Colonic mucosa (tissue), 4 donors: Measurements from ENCODE around the gene KCTD5. TPM values are rescaled to one million over a fixed set of nuclear protein-coding genes. Genes with fewer than 3 reads are reported as not detected.

Source experiments
- DNase-seq: peaks from one replicate; pipeline ENCODE4 v3.0.0-alpha.2; 2020
- H3K27ac ChIP-seq: fragments of 200-600 bp; one replicate; pipeline ENCODE4 v1.8.0; 2021
- H3K27me3 ChIP-seq: fragments of 200-600 bp; one replicate; pipeline ENCODE4 v1.8.0; 2021
- H3K36me3 ChIP-seq: fragments of 200-600 bp; one replicate; pipeline ENCODE4 v1.8.0; 2021
- H3K4me1 ChIP-seq: fragments of 200-600 bp; one replicate; pipeline ENCODE4 v1.8.0; 2021; ENCODE audit warnings: mild to moderate bottlenecking
- H3K4me3 ChIP-seq: fragments of 200-600 bp; one replicate; pipeline ENCODE4 v1.8.0; 2021
- H3K9ac ChIP-seq, 2 donors: one replicate each; pipeline ENCODE4 v1.7.0; 2013; ENCODE audit warnings: control low read depth in 2 of 2, low read depth in 2 of 2, low read length in 2 of 2
- H3K9me3 ChIP-seq: fragments of 200-600 bp; one replicate; pipeline ENCODE4 v1.8.0; 2021
- intact Hi-C: fragments of 100-400 bp; cut with DNase I; formaldehyde crosslinking; loops from one replicate; pipeline ENCODE4 v1.14.1; 2022
- total RNA-seq, 2 donors: library from RNA; stranded (reverse); fragmentation: NEBNext Ultra II Directional in 1 of 2; extraction: Animal tissue kit (Norgen Biotek cat#: 25700) in 1 of 2; gene quantifications; one replicate each; pipeline ENCODE4 v1.2.1, GENCODE V29; 2021
- TF ChIP-seq, protein P1 (sequence below): fragments of 200-600 bp; IDR thresholded peaks from one replicate; pipeline ENCODE4 v1.8.0; 2022; ENCODE audit warnings: antibody characterized with exemption, mild to moderate bottlenecking
- donor health status: healthy.
- donor health status: DM: no; HTN: no; CAD: no.
- donor health status: DM: no; HTN: no; CAD: no.

KCTD5 gene
- total RNA-seq, 2 donors from 2014 or later: 45.2 to 88.3 TPM

DNA sequence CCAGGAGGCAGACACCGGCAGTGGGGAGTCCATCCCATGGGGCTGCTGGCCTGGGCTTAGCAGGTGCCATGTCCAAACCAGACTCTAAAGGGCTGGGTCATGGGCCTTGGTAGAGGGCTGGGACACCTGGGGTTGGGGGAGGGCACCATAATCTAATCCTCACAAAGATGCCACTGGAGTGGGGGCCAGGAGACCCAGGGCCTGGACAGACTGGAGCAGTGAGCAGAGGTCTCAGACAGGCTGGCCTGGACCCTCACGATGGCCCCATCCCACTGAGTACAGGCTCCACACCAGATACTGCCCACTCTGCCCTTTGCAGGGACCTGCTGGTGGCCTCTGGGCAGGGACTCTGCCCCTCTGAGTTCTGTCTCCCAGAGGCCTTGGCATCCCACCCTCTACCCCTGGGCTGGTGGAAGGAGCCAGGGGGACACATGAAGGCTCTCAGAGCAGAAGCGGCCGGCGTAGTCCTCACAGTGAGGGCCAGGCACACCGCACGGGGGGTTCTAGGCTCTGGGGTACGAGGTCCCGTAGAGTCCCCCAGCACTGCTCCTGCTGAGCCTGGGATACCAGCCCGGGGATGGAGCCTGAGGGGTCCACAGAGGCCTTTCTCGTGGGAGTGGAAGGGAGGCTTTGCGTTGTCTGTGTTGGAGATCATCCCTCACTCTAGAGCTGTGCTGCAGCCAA lies 60.1 kb downstream of the KCTD5 start:
- intact Hi-C loops: no loop called here
- no peak for DNase-seq
- H3K36me3 ChIP-seq: no peaks in the 10 kb centered on the region
- no peaks in the 10 kb centered on the region for H3K27me3 ChIP-seq
- no peaks in the 10 kb centered on the region for H3K4me1 ChIP-seq
- TF ChIP-seq, protein P1, sequence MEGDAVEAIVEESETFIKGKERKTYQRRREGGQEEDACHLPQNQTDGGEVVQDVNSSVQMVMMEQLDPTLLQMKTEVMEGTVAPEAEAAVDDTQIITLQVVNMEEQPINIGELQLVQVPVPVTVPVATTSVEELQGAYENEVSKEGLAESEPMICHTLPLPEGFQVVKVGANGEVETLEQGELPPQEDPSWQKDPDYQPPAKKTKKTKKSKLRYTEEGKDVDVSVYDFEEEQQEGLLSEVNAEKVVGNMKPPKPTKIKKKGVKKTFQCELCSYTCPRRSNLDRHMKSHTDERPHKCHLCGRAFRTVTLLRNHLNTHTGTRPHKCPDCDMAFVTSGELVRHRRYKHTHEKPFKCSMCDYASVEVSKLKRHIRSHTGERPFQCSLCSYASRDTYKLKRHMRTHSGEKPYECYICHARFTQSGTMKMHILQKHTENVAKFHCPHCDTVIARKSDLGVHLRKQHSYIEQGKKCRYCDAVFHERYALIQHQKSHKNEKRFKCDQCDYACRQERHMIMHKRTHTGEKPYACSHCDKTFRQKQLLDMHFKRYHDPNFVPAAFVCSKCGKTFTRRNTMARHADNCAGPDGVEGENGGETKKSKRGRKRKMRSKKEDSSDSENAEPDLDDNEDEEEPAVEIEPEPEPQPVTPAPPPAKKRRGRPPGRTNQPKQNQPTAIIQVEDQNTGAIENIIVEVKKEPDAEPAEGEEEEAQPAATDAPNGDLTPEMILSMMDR: no peak
- no peak overlapping the region for H3K4me3 ChIP-seq
- H3K9me3 ChIP-seq: no peaks in the 10 kb centered on the region
- H3K9ac ChIP-seq: no peak overlapping the region
- H3K27ac ChIP-seq: no peak overlapping the region

DNA sequence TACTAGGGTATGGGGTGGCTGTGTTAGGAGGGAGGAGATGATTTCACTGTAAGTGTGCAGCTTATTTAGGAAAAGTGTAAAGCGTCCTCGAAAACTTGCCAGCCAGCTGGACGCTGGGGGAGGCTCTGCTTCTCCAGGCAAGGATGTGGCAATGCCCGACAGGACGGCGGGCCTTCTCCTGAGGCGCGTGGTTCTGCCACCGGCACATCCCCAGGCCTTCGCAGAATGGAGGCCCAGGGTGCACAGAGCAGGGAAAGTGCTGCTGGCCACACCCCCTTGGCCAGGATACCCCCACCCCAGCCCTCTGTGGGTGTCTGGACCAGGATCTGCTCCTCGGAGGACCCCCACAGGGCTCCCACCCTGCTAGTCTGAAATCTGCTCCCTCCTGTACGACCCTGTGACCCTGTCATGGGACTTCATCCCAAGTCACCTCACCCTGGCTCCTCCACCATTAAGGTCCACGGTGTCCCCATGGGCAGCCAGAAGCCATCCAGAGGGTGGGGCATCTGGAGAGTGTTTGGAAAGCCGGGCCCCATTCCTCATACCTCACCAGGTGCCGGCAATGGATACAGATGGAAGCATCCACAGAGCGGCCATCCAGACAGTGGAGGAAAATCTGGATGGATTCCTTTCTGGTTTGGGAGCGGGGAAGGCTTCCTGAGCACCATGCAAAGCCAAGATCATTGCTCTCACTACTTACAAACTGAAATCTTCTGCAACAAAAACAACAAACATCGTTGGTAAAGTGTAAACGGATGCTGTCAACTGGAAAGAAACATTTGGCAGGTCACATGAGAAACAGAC lies 60.9 kb downstream of the KCTD5 start:
- Histone ChIP-seq H3K9ac (no peak overlapping the region), H3K27ac (no peak overlapping the region), H3K4me3 (no peak overlapping the region), H3K9me3 (no peaks in the 10 kb centered on the region), H3K36me3 (no peaks in the 10 kb centered on the region), H3K27me3 (no peaks in the 10 kb centered on the region), H3K4me1 (no peaks in the 10 kb centered on the region)
- DNase-seq: no peak
- TF ChIP-seq, protein P1: no peak
- intact Hi-C loops: no loop called here

DNA sequence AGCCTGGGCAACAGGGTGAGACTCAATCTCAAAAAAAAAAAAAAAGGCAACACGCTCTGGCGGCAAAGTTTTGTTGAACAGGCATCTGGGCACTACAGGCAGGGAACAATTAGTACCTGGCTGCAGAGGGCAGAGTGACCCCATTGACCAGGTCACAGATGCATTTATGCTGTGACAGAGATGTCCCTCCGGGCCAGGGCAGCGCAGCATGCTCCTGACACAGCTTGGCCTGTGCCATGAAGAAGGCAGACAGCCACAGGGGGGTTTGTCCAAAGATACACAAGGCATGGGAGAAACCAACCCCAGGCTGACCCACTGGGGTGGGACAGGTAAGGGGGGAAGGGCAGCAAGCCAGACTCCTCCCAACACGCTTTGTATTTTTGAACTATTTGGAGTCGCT lies 62.4 kb downstream of the KCTD5 start:
- no peaks in the 10 kb centered on the region for H3K36me3 ChIP-seq
- no peaks in the 10 kb centered on the region for H3K4me1 ChIP-seq
- intact Hi-C loops: no loop called here
- H3K27ac ChIP-seq: no peak overlapping the region
- no peak for DNase-seq
- TF ChIP-seq, protein P1: no peak
- no peaks in the 10 kb centered on the region for H3K27me3 ChIP-seq
- no peak overlapping the region for H3K9ac ChIP-seq
- H3K9me3 ChIP-seq: no peaks in the 10 kb centered on the region
- no peak overlapping the region for H3K4me3 ChIP-seq

DNA sequence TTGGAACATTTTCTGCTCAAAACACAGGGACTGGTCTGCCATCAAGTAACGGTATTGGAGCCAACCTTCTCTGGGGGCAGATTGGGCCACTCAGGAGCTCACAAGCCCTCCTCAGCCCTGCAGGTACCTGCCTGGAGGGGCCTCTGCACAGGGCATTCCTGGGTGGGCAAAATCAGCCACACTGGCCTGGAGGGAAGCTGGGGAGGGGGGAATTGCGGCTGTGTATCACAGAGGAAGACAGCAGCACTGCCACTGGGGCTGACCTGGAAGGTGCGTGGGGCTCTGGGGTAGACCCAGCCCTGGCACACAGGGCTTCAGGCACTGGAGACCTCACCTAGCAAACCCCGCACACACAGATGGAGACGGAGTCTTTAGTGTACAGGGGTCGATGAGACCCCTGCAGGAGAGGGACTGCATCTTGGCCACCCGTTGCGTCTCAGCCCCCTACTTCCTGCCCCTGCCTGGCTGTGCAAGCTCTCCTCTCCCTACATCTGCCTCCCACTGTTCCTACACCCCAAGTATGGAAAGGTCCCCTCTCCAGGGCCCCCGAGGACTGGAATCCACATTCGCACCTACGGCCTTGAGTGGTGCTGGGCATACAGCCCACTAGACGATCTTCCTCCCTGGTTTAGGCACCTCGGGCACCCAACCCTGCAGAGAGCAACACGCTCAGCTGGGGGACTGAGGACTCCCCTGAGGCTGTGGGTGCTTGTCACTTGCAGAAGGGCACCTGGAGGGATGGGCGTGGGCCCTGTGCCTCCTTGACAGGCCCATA lies 63.0 kb downstream of the KCTD5 start:
- intact Hi-C loops: no loop called here
- H3K27ac ChIP-seq: no peak overlapping the region
- no peaks in the 10 kb centered on the region for H3K36me3 ChIP-seq
- no peaks in the 10 kb centered on the region for H3K27me3 ChIP-seq
- no peak overlapping the region for H3K9ac ChIP-seq
- H3K4me1 ChIP-seq: no peaks in the 10 kb centered on the region
- no peak overlapping the region for H3K4me3 ChIP-seq
- TF ChIP-seq, protein P1: no peak
- no peaks in the 10 kb centered on the region for H3K9me3 ChIP-seq
- no peak for DNase-seq

DNA sequence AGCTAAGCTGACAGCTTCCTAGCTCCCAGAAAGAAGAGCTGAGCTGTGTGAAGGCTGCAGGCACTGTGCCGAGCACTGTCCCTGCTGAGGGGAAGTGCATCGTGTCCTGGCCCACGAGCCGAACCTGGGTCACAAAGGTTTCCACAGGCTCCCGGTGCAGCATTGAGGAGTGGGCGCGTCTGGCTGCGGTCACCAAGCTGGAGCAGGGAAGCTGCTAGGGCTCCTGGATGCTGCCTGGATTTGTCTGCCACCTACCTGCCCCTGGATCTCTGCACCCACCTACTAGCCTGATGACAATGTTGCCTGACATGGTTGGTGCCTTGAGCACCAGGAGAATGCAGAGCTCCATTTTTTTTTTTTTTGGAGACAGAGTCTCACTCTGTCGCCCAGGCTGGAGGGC lies 63.6 kb downstream of the KCTD5 start:
- TF ChIP-seq, protein P1: no peak
- Histone ChIP-seq H3K4me1 (no peaks in the 10 kb centered on the region), H3K4me3 (no peak overlapping the region), H3K9ac (no peak overlapping the region), H3K9me3 (no peaks in the 10 kb centered on the region), H3K36me3 (no peaks in the 10 kb centered on the region), H3K27ac (no peak overlapping the region), H3K27me3 (no peaks in the 10 kb centered on the region)
- DNase-seq: no peak
- intact Hi-C loops: no loop called here
